Astrocyte of the cerebellum (primary cell): ENCODE data around the gene HBS1L.

Experiments
- DNase-seq: peaks from one replicate; pipeline ENCODE4 v3.0.0-alpha.2; 2011; ENCODE audit warnings: low read depth
- H3K4me3 ChIP-seq: 2 replicates; pipeline ENCODE4 v1.5.1; 2011; ENCODE audit warnings: mild to moderate bottlenecking, low read depth, low read length, moderate library complexity
- CTCF ChIP-seq: IDR thresholded peaks from 2 replicates; pipeline ENCODE4 v1.5.1; 2012; ENCODE audit warnings: low read length, low read depth, moderate library complexity, mild to moderate bottlenecking; ENCODE audit errors: missing control alignments
- in situ Hi-C: cut with HindIII; loops from 2 replicates; pipeline ENCODE4 v1.10.0; 2017; ENCODE audit warnings: low sequenced_read_pairs

HBS1L gene

GRCh38 chr6:135094403-135094821 lies 39.8 kb upstream of the HBS1L start:
- in situ Hi-C loops, result no loop called here
- no peak for DNase-seq
- H3K4me3 ChIP-seq, result no peak overlapping the region
- TF ChIP-seq CTCF, result no peak

GRCh38 chr6:135093578-135093977 lies 39.0 kb upstream of the HBS1L start:
- no peak for DNase-seq
- in situ Hi-C loops, result no loop called here
- no peak for TF ChIP-seq CTCF
- H3K4me3 ChIP-seq, result no peak overlapping the region

GRCh38 chr6:135092724-135093123 lies 38.1 kb upstream of the HBS1L start:
- no peak overlapping the region for H3K4me3 ChIP-seq
- no peak for DNase-seq
- no peak for TF ChIP-seq CTCF
- in situ Hi-C loops, result no loop called here

- no peak for TF ChIP-seq CTCF
- H3K4me3 ChIP-seq, result no peak overlapping the region
- no peak for DNase-seq
- in situ Hi-C loops, result no loop called here
Observed at GRCh38 chr6:135090819-135091218, 36.2 kb upstream of the HBS1L start.

- in situ Hi-C loops, result no loop called here
- no peak for TF ChIP-seq CTCF
Observed at GRCh38 chr6:135089901-135090300, 35.3 kb upstream of the HBS1L start.

GRCh38 chr6:135088818-135089809 lies 34.5 kb upstream of the HBS1L start:
- TF ChIP-seq CTCF, result peak; percentile 41
- DNase-seq, result peak; percentile 18
- H3K4me3 ChIP-seq, result no peak overlapping the region
- in situ Hi-C loops, result no loop called here

More at GRCh38 chr6:135089901-135090300, 35.3 kb upstream of the HBS1L start:
- H3K4me3 ChIP-seq, result no peak overlapping the region
- no peak for DNase-seq
